ENCODE measurements around the gene SMC3. TPM values are rescaled to one million over a fixed set of nuclear protein-coding genes. Genes with fewer than 3 reads are reported as not detected.

The SMC3 gene
- total RNA-seq, 5 donors from 2014 or later (not counting 1 experiment from before 2014, with no cell fraction given), result 37.1 to 42.0 (median 39.2) TPM

- Histone ChIP-seq H3K27ac (ENCODE audit: low read length) (no peak overlapping the region), H3K9me3 (no peaks in the 10 kb centered on the region), H3K36me3 (ENCODE audit: control insufficient read depth in 2 of 2, extremely low read depth in 1 of 2, insufficient read depth in 1 of 2, low read length in 1 of 2) (no peaks in the 10 kb centered on the region), H3K27me3 (replicated peaks in 1 of 2; ENCODE audit: control insufficient read depth in 2 of 2, extremely low read depth in 1 of 2, insufficient read depth in 2 of 2, low read length in 1 of 2) (peaks cover 3 to 10% of the 10 kb centered on the region in 2 experiments), H3K4me1 (ENCODE audit: control insufficient read depth in 1 of 2, extremely low read depth in 1 of 2, insufficient read depth in 2 of 2, low read length in 2 of 2) (peaks cover 3 to 6% of the 10 kb centered on the region in 2 experiments), H3K4me3 (ENCODE audit: control insufficient read depth in 1 of 2, extremely low read depth in 1 of 2, low read length in 1 of 2) (no peak overlapping the region)
- H3K4me3 Mint-ChIP-seq, result no peak overlapping the region
- no peak overlapping the region for H3K27ac Mint-ChIP-seq
- no peaks in the 10 kb centered on the region for H3K9me3 Mint-ChIP-seq
- ATAC-seq (replicated peaks in 1 of 4), result peak; percentile 37 to 74 (median 68)
- no peaks in the 10 kb centered on the region for H3K36me3 Mint-ChIP-seq
- peaks cover 4 to 13% (median 9%) of the 10 kb centered on the region in 3 donors for H3K4me1 Mint-ChIP-seq
- peak in 8 of 35 experiments; percentile 1 to 30 (median 13) for DNase-seq
- 34% methylated on average over 11 of the region's 12 CpGs for whole genome bisulfite sequencing (ENCODE audit: insufficient coverage)
- POLR2A ChIA-PET, result no interaction called here
- CTCF ChIA-PET, result no interaction called here
- H3K27me3 Mint-ChIP-seq, result peaks cover 32 to 41% of the 10 kb centered on the region in 2 donors
Observed at GRCh38 chr10:110651044-110651958, 83.8 kb downstream of the SMC3 start.

DNA sequence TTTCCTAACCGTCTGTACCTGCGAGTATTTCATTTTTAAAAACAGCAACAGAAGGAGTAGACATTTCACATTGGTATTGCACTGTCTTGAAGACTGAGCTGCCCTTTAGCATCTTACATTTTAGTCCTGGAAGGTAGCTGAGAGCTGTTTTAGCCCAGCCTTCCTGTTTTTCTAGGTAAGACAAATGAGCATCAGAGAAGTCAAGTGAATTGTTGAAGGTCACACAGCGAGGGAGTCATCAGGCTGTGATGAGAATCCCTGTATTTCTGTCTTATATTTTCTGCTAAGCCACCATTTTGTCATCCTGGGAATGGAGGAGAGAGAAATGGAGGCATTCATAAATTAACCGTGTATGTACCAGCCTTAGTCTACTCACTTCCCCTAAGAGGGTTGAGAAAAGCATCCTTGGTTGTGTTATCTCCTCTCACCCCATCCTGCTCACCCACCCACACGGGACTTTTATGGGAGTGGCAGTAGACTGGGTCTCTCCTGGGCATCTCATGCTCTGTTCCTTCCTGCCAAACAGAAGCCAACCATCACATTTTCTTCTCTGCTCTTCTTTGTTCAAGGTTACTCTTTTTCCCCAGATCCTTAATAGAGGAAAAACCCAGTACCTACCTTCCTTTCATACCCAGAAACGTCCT lies 85.1 kb downstream of the SMC3 start:
- ChIA-PET POLR2A (no interaction called here), CTCF (no interaction called here)
- Mint-ChIP-seq H3K4me3 (no peak overlapping the region), H3K36me3 (no peaks in the 10 kb centered on the region), H3K9me3 (no peaks in the 10 kb centered on the region), H3K4me1 (peaks cover 4 to 13% (median 9%) of the 10 kb centered on the region in 3 donors), H3K27me3 (peaks cover 28 to 36% of the 10 kb centered on the region in 2 donors), H3K27ac (no peak overlapping the region)
- ATAC-seq (replicated peaks in 1 of 4), result no peak
- no peak overlapping the region for H3K27ac ChIP-seq (ENCODE audit: low read length)
- H3K4me1 ChIP-seq (ENCODE audit: control insufficient read depth in 1 of 2, extremely low read depth in 1 of 2, insufficient read depth in 2 of 2, low read length in 2 of 2), result peaks cover 3 to 6% of the 10 kb centered on the region in 2 experiments
- DNase-seq, result no peak
- H3K27me3 ChIP-seq (replicated peaks in 1 of 2; ENCODE audit: control insufficient read depth in 2 of 2, extremely low read depth in 1 of 2, insufficient read depth in 2 of 2, low read length in 1 of 2), result peaks cover 0 to 8% of the 10 kb centered on the region in 2 experiments
- H3K9me3 ChIP-seq, result no peaks in the 10 kb centered on the region
- H3K36me3 ChIP-seq (ENCODE audit: control insufficient read depth in 2 of 2, extremely low read depth in 1 of 2, insufficient read depth in 1 of 2, low read length in 1 of 2), result no peaks in the 10 kb centered on the region
- no peak overlapping the region for H3K4me3 ChIP-seq (ENCODE audit: control insufficient read depth in 1 of 2, extremely low read depth in 1 of 2, low read length in 1 of 2)
- WGBS (ENCODE audit: insufficient coverage), result no CpG with 5 or more reads among the region's 6 CpGs

Other genes starting within 250 kb of the SMC3 start
- gene DUSP5, start 69.8 kb upstream of the SMC3 start, total RNA-seq, result 10 to 100 TPM in 2 of 5 donors, 1 to 10 TPM in 3; 6.6 to 69.5 (median 9.6) TPM
- 1 to 10 TPM in 2 of 5 donors, under 1 TPM in 3; 0.09 to 3.0 (median 0.33) TPM for gene RBM20, start 76.6 kb downstream of the SMC3 start, total RNA-seq

Measured in T-cell (primary cell).